CD14-positive monocyte (primary cell): ENCODE results near the gene CDH4. TPM values are rescaled to one million over a fixed set of nuclear protein-coding genes. Genes with fewer than 3 reads are reported as not detected.
A peak's percentile ranks its signal among the peaks of the same experiment; 100 is the strongest.

Experiments
- DNase-seq, 3 donors: peaks; one replicate each; pipeline ENCODE4 v3.0.0-alpha.2; 2011 to 2022
- H2AFZ ChIP-seq: 2 replicates; pipeline ENCODE4 v1.6.0; 2012; ENCODE audit warnings: mild to moderate bottlenecking, low read depth, low read length, inconsistent platforms; ENCODE audit not compliant: insufficient read depth, poor library complexity, severe bottlenecking
- H3K27ac ChIP-seq, 2 donors: 1 replicate in 1 of 2; 2 replicates in 1 of 2; pipeline ENCODE4 v1.5.1; 2012 to 2013; ENCODE audit warnings: low read length in 2 of 2, control low read depth in 1 of 2, inconsistent platforms in 1 of 2, low read depth in 1 of 2, mild to moderate bottlenecking in 1 of 2
- H3K27me3 ChIP-seq, 2 donors: one replicate each; pipeline versions ENCODE4 v1.6.0 to v1.6.1; 2011 to 2013; ENCODE audit warnings: low read length in 2 of 2; ENCODE audit not compliant: control insufficient read depth in 2 of 2, insufficient read depth in 2 of 2
- H3K36me3 ChIP-seq, 2 donors: replicated peaks in 1 of 2; 1 replicate in 1 of 2; 2 replicates in 1 of 2; pipeline versions ENCODE4 v1.5.1 to v1.6.1; 2012 to 2013; ENCODE audit warnings: low read length in 2 of 2, control low read depth in 1 of 2, inconsistent platforms in 1 of 2, mild to moderate bottlenecking in 1 of 2; ENCODE audit not compliant: insufficient read depth in 2 of 2, control insufficient read depth in 1 of 2
- H3K4me1 ChIP-seq, 2 donors: 1 replicate in 1 of 2; 2 replicates in 1 of 2; pipeline versions ENCODE4 v1.5.1 to v1.6.1; 2012 to 2013; ENCODE audit warnings: low read length in 2 of 2, control low read depth in 1 of 2, inconsistent platforms in 1 of 2, mild to moderate bottlenecking in 1 of 2, moderate library complexity in 1 of 2; ENCODE audit not compliant: insufficient read depth in 2 of 2, control insufficient read depth in 1 of 2
- H3K4me2 ChIP-seq: replicated peaks from 2 replicates; pipeline ENCODE3; 2012; ENCODE audit warnings: low read length, moderate library complexity, mild to moderate bottlenecking; ENCODE audit not compliant: poor library complexity, severe bottlenecking; ENCODE audit errors: extremely low read depth
- H3K4me3 ChIP-seq, 3 experiments: fragments of 200-600 bp in 1 of 3; sonication (generic) in 1 of 3; replicated peaks in 1 of 3; 1 replicate in 2 of 3; 2 replicates in 1 of 3; pipeline ENCODE4 v1.5.1; 2011 to 2013; ENCODE audit warnings: low read length in 3 of 3, mild to moderate bottlenecking in 3 of 3, control low read depth in 2 of 3, low read depth in 2 of 3, inconsistent platforms in 1 of 3, moderate library complexity in 1 of 3
- H3K79me2 ChIP-seq: 2 replicates; pipeline ENCODE4 v1.6.0; 2012; ENCODE audit warnings: mild to moderate bottlenecking, control low read depth, inconsistent platforms, low read length, moderate library complexity; ENCODE audit not compliant: insufficient read depth
- H3K9ac ChIP-seq: 2 replicates; pipeline ENCODE4 v1.6.0; 2017; ENCODE audit warnings: low read length, mild to moderate bottlenecking; ENCODE audit not compliant: insufficient read depth, poor library complexity, severe bottlenecking
- H3K9me3 ChIP-seq, 2 donors: replicated peaks in 1 of 2; 1 replicate in 1 of 2; 2 replicates in 1 of 2; pipeline versions ENCODE4 v1.5.1 to v1.6.1; 2012 to 2013; ENCODE audit warnings: low read length in 2 of 2, control low read depth in 1 of 2; ENCODE audit not compliant: control insufficient read depth in 1 of 2, insufficient read depth in 1 of 2
- H4K20me1 ChIP-seq: 2 replicates; pipeline ENCODE4 v1.6.0; 2012; ENCODE audit warnings: mild to moderate bottlenecking, low read length, control low read depth, moderate library complexity; ENCODE audit not compliant: insufficient read depth
- H3K27ac Mint-ChIP-seq, 7 donors: one replicate each; pipeline ENCODE4 v1.8.0; 2020; ENCODE audit warnings: mild to moderate bottlenecking in 7 of 7, mixed read lengths in 7 of 7, moderate library complexity in 6 of 7, inconsistent platforms in 2 of 7
- H3K27me3 Mint-ChIP-seq, 3 donors: one replicate each; pipeline ENCODE4 v1.8.0; 2021 to 2022; ENCODE audit warnings: low read depth in 3 of 3, mild to moderate bottlenecking in 3 of 3, mixed read lengths in 3 of 3, moderate library complexity in 3 of 3, inconsistent platforms in 1 of 3
- H3K36me3 Mint-ChIP-seq, 2 donors: one replicate each; pipeline ENCODE4 v1.8.0; 2020; ENCODE audit warnings: mixed read lengths in 2 of 2, inconsistent platforms in 1 of 2, mild to moderate bottlenecking in 1 of 2
- H3K4me1 Mint-ChIP-seq: one replicate; pipeline ENCODE4 v1.8.0; 2020; ENCODE audit warnings: mild to moderate bottlenecking, mixed read lengths
- H3K4me3 Mint-ChIP-seq, 2 donors: one replicate each; pipeline ENCODE4 v1.8.0; 2020; ENCODE audit warnings: mild to moderate bottlenecking in 2 of 2, mixed read lengths in 2 of 2, moderate library complexity in 1 of 2
- H3K9me3 Mint-ChIP-seq, 7 donors: one replicate each; pipeline ENCODE4 v1.8.0; 2020 to 2022; ENCODE audit warnings: mixed read lengths in 7 of 7, mild to moderate bottlenecking in 6 of 7, moderate library complexity in 6 of 7, inconsistent platforms in 2 of 7
- CTCF ChIP-seq: fragments of 200-600 bp; IDR thresholded peaks from one replicate; pipeline ENCODE4 v1.8.0; 2022; ENCODE audit warnings: antibody characterized with exemption, mild to moderate bottlenecking
- WGBS: methylation state at CpG from one replicate; pipeline ENCODE4 v1.1.5; 2013; ENCODE audit warnings: missing lambda C conversion rate; ENCODE audit not compliant: insufficient coverage; 5-methylcytosine and 5-hydroxymethylcytosine counted together
- intact Hi-C, 2 donors: fragments of 100-400 bp; cut with micrococcal nuclease; formaldehyde crosslinking; loops; one replicate each; pipeline versions ENCODE4 v1.15.0 to v1.15.1; 2023
- polyA plus RNA-seq, 3 donors: library from polyadenylated mRNA; depleted of rRNA in 1 of 3; unstranded in 2 of 3; stranded (reverse) in 1 of 3; fragments of 300-500 nt in 2 of 3; fragments of >200 nt in 1 of 3; fragmentation: Illumina TruSeq in 2 of 3; gene quantifications; 1 replicate in 2 of 3; 2 replicates in 1 of 3; pipeline ENCODE4 v1.2.3, GENCODE V29; 2012 to 2021

Gene CDH4
- polyA plus RNA-seq, 3 donors, result not detected

- Histone ChIP-seq H3K36me3 (no peaks in the 10 kb centered on the region), H3K9me3 (peaks cover 0 to 26% of the 10 kb centered on the region in 2 donors), H3K27ac (no peak overlapping the region), H3K27me3 (no peaks in the 10 kb centered on the region), H3K79me2 (no peaks in the 10 kb centered on the region), H3K9ac (no peak overlapping the region), H3K4me1 (no peaks in the 10 kb centered on the region), H3K4me2 (no peak overlapping the region), H4K20me1 (no peaks in the 10 kb centered on the region), H3K4me3 (no peak overlapping the region), H2AFZ (no peak overlapping the region)
- Mint-ChIP-seq H3K27me3 (peaks cover 1 to 8% (median 2%) of the 10 kb centered on the region in 3 donors), H3K4me1 (no peaks in the 10 kb centered on the region), H3K27ac (peak overlapping the region in 1 of 7 donors; percentile 35), H3K4me3 (no peak overlapping the region), H3K36me3 (no peaks in the 10 kb centered on the region), H3K9me3 (peaks cover 7 to 32% (median 11%) of the 10 kb centered on the region in 7 donors)
- intact Hi-C loops, result no loop called here
- no peak for TF ChIP-seq CTCF
- no peak for DNase-seq
- 94% methylated on average over 19 of the region's 24 CpGs for WGBS
Observed at GRCh38 chr20:61907081-61907891, 655.2 kb downstream of the CDH4 start.

DNA sequence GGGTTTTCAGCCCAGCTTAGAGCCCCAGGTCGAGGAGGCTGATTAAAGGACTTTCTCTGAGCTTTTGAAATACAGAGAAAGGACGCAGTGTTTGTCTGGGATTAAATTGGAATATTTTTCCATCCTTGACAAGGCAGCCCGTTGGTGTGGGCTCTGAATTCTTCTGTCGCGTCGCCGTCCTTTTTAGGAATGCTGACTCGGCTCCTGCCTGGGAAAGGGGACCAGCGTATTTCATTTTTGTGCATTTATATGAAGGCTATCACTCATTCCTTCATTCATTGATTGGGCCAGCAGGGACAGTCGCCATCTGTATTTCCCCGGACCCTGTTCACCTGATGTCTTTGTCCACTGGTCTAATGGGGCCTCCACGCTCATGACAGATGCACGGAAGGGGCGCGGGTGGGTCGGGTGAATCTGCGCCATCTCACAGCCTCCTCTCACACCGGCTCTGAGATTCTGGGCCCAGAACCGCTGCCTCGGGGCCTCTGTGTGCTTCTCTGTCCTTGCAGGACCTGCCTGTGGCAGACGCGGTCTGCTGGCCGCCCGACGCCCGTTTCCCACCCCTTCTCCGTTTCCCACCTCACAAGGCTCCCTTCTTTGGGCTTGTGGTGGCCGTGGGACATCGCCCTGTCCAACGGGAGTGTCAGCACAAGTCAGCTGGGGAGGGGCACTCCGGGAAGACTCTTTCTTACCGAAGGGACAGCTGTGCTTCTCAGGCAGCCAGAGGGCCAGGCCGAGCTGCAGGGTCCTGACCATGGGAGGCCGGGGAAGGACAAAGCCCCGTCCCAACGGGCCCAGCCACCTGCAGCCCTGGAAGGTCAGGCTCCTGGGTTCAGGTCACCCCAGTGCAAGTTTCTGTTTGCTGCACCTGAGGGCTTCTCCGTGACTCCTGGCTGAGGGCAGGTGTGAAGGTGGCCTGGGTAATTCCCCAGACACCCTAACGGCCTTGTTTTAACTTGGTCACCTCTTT is 656.3 kb downstream of the CDH4 start:
- Mint-ChIP-seq H3K36me3 (no peaks in the 10 kb centered on the region), H3K27me3 (peaks cover 1 to 8% (median 2%) of the 10 kb centered on the region in 3 donors)
- intact Hi-C loops, result no loop called here

More for the DNA sequence above, 656.3 kb downstream of the CDH4 start:
- H3K4me3 Mint-ChIP-seq, result no peak overlapping the region
- H3K27ac Mint-ChIP-seq, result no peak overlapping the region
- TF ChIP-seq CTCF, result no peak
- no peaks in the 10 kb centered on the region for H3K4me1 ChIP-seq
- H3K36me3 ChIP-seq, result no peaks in the 10 kb centered on the region
- peaks cover 7 to 32% (median 11%) of the 10 kb centered on the region in 7 donors for H3K9me3 Mint-ChIP-seq
- no peaks in the 10 kb centered on the region for H3K27me3 ChIP-seq
- no peaks in the 10 kb centered on the region for H4K20me1 ChIP-seq
- no peaks in the 10 kb centered on the region for H3K79me2 ChIP-seq
- WGBS, result 93% methylated on average over 34 of the region's 38 CpGs
- no peak overlapping the region for H3K4me2 ChIP-seq
- H3K27ac ChIP-seq, result no peak overlapping the region
- peaks cover 4% of the 10 kb centered on the region for H3K4me1 Mint-ChIP-seq
- peaks cover 0 to 26% of the 10 kb centered on the region in 2 donors for H3K9me3 ChIP-seq
- H3K4me3 ChIP-seq, result no peak overlapping the region
- H2AFZ ChIP-seq, result no peak overlapping the region
- H3K9ac ChIP-seq, result no peak overlapping the region
- DNase-seq, result no peak
